Small intestine (tissue), 7 donors: Measurements from ENCODE around the gene TBRG4. TPM values are rescaled to one million over a fixed set of nuclear protein-coding genes. Genes with fewer than 3 reads are reported as not detected.

Experiments used
- DNase-seq, 2 donors: peaks; one replicate each; pipeline versions ENCODE4 v3.0.0 to v3.0.0-alpha.2; 2013
- FAIRE-seq: peaks from 2 replicates; lab custom pipeline; 2012; peaks lifted over from hg19 to GRCh38; lab: Jason Lieb, UNC
- H3K27ac ChIP-seq, 3 donors: one replicate each; pipeline ENCODE4 v1.5.1; 2013; ENCODE audit warnings: low read length in 2 of 3, mild to moderate bottlenecking in 2 of 3, control low read depth in 1 of 3, inconsistent platforms in 1 of 3, low read depth in 1 of 3, moderate library complexity in 1 of 3
- H3K27me3 ChIP-seq, 3 donors: one replicate each; pipeline ENCODE4 v1.6.1; 2013; ENCODE audit warnings: low read length in 3 of 3, inconsistent platforms in 1 of 3; ENCODE audit not compliant: control insufficient read depth in 3 of 3, insufficient read depth in 3 of 3
- H3K36me3 ChIP-seq, 3 donors: one replicate each; pipeline ENCODE4 v1.6.1; 2013; ENCODE audit warnings: low read length in 3 of 3, inconsistent platforms in 1 of 3, low read depth in 1 of 3, mild to moderate bottlenecking in 1 of 3, moderate library complexity in 1 of 3; ENCODE audit not compliant: control insufficient read depth in 3 of 3, insufficient read depth in 2 of 3
- H3K4me1 ChIP-seq, 3 donors: one replicate each; pipeline ENCODE4 v1.6.1; 2013; ENCODE audit warnings: low read length in 2 of 3, inconsistent platforms in 1 of 3, low read depth in 1 of 3, mild to moderate bottlenecking in 1 of 3, moderate library complexity in 1 of 3; ENCODE audit not compliant: control insufficient read depth in 3 of 3, insufficient read depth in 2 of 3
- H3K4me3 ChIP-seq, 3 donors: one replicate each; pipeline ENCODE4 v1.5.1; 2013; ENCODE audit warnings: low read length in 3 of 3, control low read depth in 1 of 3, inconsistent platforms in 1 of 3, low read depth in 1 of 3, mild to moderate bottlenecking in 1 of 3, moderate library complexity in 1 of 3
- H3K9me3 ChIP-seq, 2 donors: one replicate each; pipeline ENCODE4 v1.6.1; 2013; ENCODE audit warnings: low read depth in 1 of 2, low read length in 1 of 2; ENCODE audit not compliant: control insufficient read depth in 2 of 2, insufficient read depth in 1 of 2
- WGBS, 3 donors: extraction: QIAGEN DNeasy Blood & Tissue Kit; methylation state at CpG; one replicate each; pipeline ENCODE4 v1.1.7; 2013; 5-methylcytosine and 5-hydroxymethylcytosine counted together
- polyA plus RNA-seq, 4 donors: library from polyadenylated mRNA; stranded (reverse) in 3 of 4; unstranded in 1 of 4; fragments of 200-250 nt in 3 of 4; fragments of 120-200 nt in 1 of 4; gene quantifications; one replicate each; pipeline versions ENCODE4 v1.2.1 to v1.2.3, GENCODE V29; 2013
- donor health status: healthy with polysubstance abuse.
- donor health status: control.
- donor health status: control.
- donor health status: Bipolar disorder and iron deficiency.
- donor health status: healthy.

TBRG4 gene
- polyA plus RNA-seq, 4 donors: 44.9 to 70.7 (median 58.2) TPM

- FAIRE-seq (no peak), DNase-seq (no peak)
These were observed 38.1 kb upstream of the TBRG4 start for GRCh38 chr7:45149606-45150005.

GRCh38 chr7:45148653-45148973, 37.1 kb upstream of the TBRG4 start:
- FAIRE-seq (no peak), DNase-seq (no peak)
- Histone ChIP-seq H3K4me1 (peaks cover 0 to 6% (median 0%) of the 10 kb centered on the region in 3 donors), H3K9me3 (no peaks in the 10 kb centered on the region), H3K27ac (no peak overlapping the region), H3K4me3 (no peak overlapping the region), H3K27me3 (peaks cover 0 to 17% (median 0%) of the 10 kb centered on the region in 3 donors), H3K36me3 (no peaks in the 10 kb centered on the region)
- 75 to 82% (median 80%) methylated on average over 10 of the region's 10 CpGs for WGBS, 3 donors

More at GRCh38 chr7:45149606-45150005, 38.1 kb upstream of the TBRG4 start:
- no peaks in the 10 kb centered on the region for H3K9me3 ChIP-seq
- no peak overlapping the region for H3K27ac ChIP-seq
- peaks cover 0 to 17% (median 0%) of the 10 kb centered on the region in 3 donors for H3K27me3 ChIP-seq
- 60 to 74% (median 62%) methylated on average over 5 of the region's 5 CpGs for WGBS, 3 donors
- no peaks in the 10 kb centered on the region for H3K36me3 ChIP-seq
- peaks cover 0 to 6% (median 0%) of the 10 kb centered on the region in 3 donors for H3K4me1 ChIP-seq
- H3K4me3 ChIP-seq: no peak overlapping the region

GRCh38 chr7:45147858-45148652, 36.6 kb upstream of the TBRG4 start:
- no peak overlapping the region for H3K4me3 ChIP-seq
- H3K36me3 ChIP-seq: no peaks in the 10 kb centered on the region
- no peak for DNase-seq
- peaks cover 0 to 4% (median 0%) of the 10 kb centered on the region in 3 donors for H3K4me1 ChIP-seq
- no peak for FAIRE-seq
- peaks cover 0 to 17% (median 0%) of the 10 kb centered on the region in 3 donors for H3K27me3 ChIP-seq
- H3K27ac ChIP-seq: no peak overlapping the region
- WGBS, 3 donors: 63 to 67% (median 64%) methylated on average over 30 to 32 of the region's 32 CpGs
- no peaks in the 10 kb centered on the region for H3K9me3 ChIP-seq

GRCh38 chr7:45146531-45147379, 35.3 kb upstream of the TBRG4 start:
- H3K27ac ChIP-seq: no peak overlapping the region
- DNase-seq (peak in 1 of 2 donors; percentile 21), FAIRE-seq (no peak)
- no peaks in the 10 kb centered on the region for H3K36me3 ChIP-seq
- peaks cover 0 to 17% (median 0%) of the 10 kb centered on the region in 3 donors for H3K27me3 ChIP-seq
- H3K4me1 ChIP-seq: no peaks in the 10 kb centered on the region
- H3K4me3 ChIP-seq: no peak overlapping the region
- no peaks in the 10 kb centered on the region for H3K9me3 ChIP-seq
- 65 to 77% (median 73%) methylated on average over 19 of the region's 19 CpGs for WGBS, 3 donors

GRCh38 chr7:45145881-45146280, 34.4 kb upstream of the TBRG4 start:
- FAIRE-seq: no peak
- H3K9me3 ChIP-seq: no peaks in the 10 kb centered on the region
- H3K4me1 ChIP-seq: no peaks in the 10 kb centered on the region
- DNase-seq: no peak
- H3K36me3 ChIP-seq: no peaks in the 10 kb centered on the region
- 86% methylated on average over 7 of the region's 7 CpGs for WGBS, 3 donors
- no peak overlapping the region for H3K4me3 ChIP-seq
- peaks cover 0 to 17% (median 0%) of the 10 kb centered on the region in 3 donors for H3K27me3 ChIP-seq
- no peak overlapping the region for H3K27ac ChIP-seq

- Histone ChIP-seq H3K4me3 (no peak overlapping the region), H3K36me3 (no peaks in the 10 kb centered on the region), H3K9me3 (no peaks in the 10 kb centered on the region), H3K27me3 (peaks cover 0 to 11% (median 0%) of the 10 kb centered on the region in 3 donors), H3K4me1 (peaks cover 0 to 5% (median 0%) of the 10 kb centered on the region in 3 donors), H3K27ac (no peak overlapping the region)
- no peak for FAIRE-seq
- DNase-seq: no peak
- 86 to 92% (median 87%) methylated on average over 4 of the region's 4 CpGs for WGBS, 3 donors
These were observed 32.1 kb upstream of the TBRG4 start for GRCh38 chr7:45143616-45144015.

GRCh38 chr7:45140827-45141226, 29.3 kb upstream of the TBRG4 start:
- no peak overlapping the region for H3K27ac ChIP-seq
- 74 to 86% (median 85%) methylated on average over 4 of the region's 4 CpGs for WGBS, 3 donors
- H3K9me3 ChIP-seq: no peaks in the 10 kb centered on the region
- DNase-seq (no peak), FAIRE-seq (no peak)
- H3K27me3 ChIP-seq: peaks cover 0 to 3% (median 0%) of the 10 kb centered on the region in 3 donors
- H3K4me1 ChIP-seq: peaks cover 0 to 23% (median 0%) of the 10 kb centered on the region in 3 donors
- no peak overlapping the region for H3K4me3 ChIP-seq
- H3K36me3 ChIP-seq: no peaks in the 10 kb centered on the region

GRCh38 chr7:45138433-45139267, 27.2 kb upstream of the TBRG4 start:
- no peaks in the 10 kb centered on the region for H3K27me3 ChIP-seq
- 64 to 70% (median 69%) methylated on average over 10 of the region's 10 CpGs for WGBS, 3 donors
- H3K27ac ChIP-seq: no peak overlapping the region
- H3K4me3 ChIP-seq: no peak overlapping the region
- no peaks in the 10 kb centered on the region for H3K36me3 ChIP-seq
- H3K4me1 ChIP-seq: peaks cover 0 to 24% (median 0%) of the 10 kb centered on the region in 3 donors
- FAIRE-seq (no peak), DNase-seq (peak; percentile 48 to 59)
- no peaks in the 10 kb centered on the region for H3K9me3 ChIP-seq
